GM18526 (cell line): Measurements from ENCODE around the gene ATPAF1.

ENCODE experiments used
- POLR2A ChIP-seq: IDR thresholded peaks from 3 replicates; pipeline ENCODE4 v1.6.1; 2011; ENCODE audit not compliant: insufficient read length; ENCODE audit errors: extremely low read depth

ATPAF1 gene

DNA sequence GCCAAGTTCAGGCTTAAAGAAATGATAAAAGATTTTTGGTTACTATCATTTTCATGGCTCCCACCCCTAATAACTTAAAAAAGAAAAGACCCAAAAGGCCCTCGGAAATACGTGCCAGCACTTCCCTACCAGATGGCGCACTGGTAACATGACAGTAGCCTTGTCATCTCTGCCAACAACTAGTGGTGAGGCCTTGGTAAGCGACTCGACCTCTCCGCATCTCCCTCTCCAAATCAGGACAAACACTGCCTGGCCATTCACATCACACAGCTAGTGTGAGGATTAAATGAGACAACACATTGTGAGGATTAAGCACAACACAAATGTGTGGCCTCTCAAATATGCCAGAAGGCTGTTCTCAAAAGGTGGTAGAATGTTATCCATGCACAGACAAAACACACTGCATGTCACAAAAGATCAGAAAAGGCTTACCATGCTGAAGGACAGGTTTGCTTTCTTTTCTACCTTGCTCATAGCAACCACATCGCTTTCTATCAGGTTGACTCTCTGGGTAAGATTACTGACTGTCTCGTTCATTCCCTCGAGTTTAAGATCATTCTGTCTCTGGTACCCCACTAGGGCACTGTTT lies 19.9 kb upstream of the ATPAF1 start:
- TF ChIP-seq POLR2A: no peak

DNA sequence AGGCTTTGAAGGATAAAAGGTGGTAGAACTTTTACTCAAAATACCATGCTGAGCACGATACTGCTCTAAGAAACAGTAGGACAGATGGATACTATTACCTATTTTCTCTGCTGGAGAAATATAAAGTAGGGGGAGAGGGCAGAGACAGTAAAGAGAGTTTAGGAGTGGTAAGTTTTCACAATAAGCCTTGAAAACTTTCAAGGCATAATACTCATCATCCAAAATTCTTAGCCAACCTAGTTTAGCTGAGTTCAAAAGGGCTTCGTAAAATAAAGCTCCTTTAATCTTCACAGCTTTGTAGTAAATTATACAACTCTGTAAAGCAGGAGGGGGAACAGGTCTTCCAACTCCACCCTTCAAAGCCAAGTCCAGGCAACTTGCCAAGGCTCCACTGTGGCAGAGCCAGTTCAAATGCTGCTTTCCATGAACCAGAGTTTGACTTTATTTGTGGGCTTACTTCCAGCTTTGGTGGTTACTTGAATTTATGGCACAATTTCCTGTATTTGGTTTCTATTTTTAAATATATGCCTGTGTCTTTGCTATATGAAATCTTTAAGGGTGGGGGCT lies 19.0 kb upstream of the ATPAF1 start:
- no peak for TF ChIP-seq POLR2A

DNA sequence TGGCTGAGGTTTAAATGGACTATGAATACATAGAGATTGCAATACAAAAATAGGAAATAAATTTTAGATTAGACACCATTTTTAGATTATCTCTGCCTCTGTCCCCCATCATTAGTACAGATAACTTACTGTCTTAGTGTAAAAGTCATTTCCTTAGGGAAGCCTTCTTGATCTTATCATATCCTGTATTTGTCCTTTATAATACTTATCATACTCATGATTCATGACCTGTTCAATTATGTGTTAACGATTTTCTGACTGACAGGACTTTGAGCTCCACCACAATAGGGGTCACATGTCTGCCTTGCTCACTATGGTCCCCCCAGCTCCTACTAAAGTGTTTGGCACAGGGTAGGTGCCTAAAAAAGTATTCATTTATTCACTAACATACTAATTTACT lies 18.1 kb upstream of the ATPAF1 start:
- TF ChIP-seq POLR2A: no peak

DNA sequence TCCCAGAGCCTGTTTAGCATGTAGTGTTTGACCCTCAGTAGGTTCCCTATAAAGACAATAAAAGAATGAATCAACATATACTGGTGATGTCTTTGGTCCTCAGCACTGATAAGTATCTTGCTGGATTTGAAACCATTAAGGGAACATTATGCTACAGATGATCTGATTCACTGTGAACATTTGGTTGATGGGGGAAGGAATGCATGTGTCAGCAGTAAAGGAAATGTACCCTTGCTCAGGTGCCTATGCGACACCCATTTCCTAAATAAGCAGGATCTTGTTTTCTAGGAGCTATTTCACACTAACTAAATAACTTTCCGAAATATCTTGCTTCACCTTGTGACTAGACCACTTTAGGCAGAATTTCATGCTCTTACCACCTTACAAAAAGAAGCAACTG lies 16.5 kb upstream of the ATPAF1 start:
- TF ChIP-seq POLR2A: no peak

DNA sequence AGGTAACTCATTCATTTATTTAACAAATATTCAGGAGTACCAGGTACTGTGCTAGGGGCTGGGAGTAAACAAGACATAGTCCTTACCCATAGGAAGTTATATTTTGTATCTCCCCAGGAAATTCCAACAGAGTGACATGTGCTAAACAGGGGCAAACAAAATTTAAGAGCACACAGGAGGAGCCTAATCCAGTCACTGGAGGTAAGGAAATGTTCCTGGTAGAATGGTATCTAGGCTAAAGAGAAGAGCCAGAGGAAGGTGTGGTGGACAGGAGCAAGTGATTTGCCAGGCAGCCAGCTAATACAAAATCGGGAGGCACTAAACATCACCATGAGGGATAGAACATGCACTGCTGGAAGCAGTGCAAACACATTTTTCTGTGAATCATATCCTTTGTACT lies 13.9 kb upstream of the ATPAF1 start:
- no peak for TF ChIP-seq POLR2A

DNA sequence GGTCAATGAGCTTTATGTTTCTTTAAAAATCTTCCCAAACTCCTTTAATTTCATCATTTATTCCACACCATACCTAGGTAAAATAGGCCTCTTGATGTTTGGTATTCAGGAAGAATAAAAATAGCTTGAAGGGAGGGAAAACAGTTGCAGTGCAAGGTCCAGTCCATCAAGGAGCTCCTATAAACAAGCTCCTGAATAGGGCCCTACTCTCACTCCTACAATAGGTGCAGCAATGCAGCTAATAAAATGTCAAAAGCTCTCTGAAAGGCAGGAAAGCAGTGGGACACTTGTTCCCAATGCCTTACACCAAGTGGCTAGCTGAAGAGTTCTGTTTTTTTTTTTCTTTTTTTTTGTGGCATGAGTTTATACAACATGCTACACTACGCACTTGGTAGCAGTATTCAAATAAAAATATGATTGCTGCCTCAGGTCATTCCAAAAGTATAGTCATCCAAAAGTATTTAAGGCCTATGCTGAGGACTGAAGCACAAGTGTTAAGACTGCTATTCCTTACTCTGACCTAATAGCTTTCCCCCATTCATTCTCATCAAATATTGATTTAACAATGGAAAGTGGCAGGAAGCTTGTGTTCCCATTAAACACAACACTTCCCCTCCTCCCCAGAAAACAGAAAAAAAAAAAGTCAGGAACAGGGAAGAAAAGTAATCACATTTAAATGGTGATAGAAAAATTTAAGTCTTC lies 13.3 kb upstream of the ATPAF1 start:
- TF ChIP-seq POLR2A: no peak

DNA sequence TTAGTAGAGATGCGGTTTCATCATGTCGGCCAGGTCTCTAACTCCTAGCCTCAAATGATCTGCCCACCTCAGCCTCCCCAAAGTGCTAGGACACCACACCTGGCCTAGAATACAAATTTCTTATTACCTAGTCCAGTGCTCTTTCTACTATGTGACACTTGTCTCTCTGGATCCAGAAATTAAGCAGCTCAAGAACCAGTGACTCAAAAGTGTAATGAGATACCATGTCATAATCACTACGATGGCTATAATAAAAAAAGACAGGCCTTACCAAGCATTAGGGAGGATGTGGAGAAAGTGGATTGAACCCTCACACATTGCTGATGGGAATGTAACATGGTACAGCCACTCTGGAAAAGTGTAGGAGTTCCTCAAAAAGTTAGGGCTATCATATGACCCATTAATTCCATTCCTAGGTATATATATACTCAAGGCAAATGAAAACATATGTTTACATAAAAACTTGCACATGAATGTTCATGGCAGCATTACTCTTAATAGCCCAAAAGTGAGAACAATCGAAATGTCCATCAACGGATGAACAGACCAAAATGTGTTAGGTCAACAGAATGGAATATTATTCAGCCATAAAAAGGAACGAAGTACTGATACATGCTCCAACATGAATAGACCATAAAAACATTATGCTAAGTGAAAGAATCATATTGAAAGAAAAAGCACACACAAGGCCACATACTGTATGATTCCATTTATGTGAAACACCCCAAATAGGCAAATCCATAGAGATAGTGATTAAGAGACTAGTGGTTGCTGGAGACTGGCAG lies 11.8 kb upstream of the ATPAF1 start:
- no peak for TF ChIP-seq POLR2A

DNA sequence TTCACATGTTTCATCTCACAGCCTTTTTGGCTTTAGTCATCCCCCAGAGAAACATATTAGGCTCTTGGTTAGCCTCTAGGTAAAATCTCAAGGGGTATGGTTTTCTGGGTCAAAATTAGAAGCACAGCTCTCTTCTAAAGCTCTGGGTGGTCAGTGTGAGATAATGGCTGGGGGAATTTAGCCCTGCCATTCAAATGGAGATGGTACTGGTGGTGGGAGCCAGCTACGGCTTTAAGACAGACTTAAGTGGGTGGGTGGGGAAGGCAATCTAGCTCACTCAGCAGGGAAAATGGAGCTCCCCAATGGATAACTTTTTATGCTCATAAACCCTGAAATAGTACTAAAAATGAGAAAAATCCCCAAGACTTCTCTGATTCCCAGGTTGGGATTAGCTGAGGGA lies 9.2 kb upstream of the ATPAF1 start:
- TF ChIP-seq POLR2A: no peak

DNA sequence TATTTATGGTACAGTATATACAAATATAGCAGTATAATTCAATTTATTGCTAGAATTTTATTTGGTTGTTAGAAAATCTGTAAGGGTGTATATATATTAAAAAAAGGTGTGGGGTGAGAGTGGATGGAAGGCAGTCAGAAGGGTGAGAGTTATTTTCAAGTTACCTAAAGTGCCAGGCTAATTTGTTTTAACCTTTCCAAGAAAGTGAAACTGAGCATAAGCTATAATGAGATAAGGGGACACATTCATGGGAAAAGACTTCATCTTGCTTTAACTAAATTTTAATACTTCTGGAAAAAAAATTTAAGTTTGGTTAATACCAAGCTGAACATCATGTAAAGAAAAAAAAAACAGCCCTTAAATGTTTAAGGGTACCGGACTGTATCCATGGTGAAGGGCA lies 8.4 kb upstream of the ATPAF1 start:
- TF ChIP-seq POLR2A: no peak

DNA sequence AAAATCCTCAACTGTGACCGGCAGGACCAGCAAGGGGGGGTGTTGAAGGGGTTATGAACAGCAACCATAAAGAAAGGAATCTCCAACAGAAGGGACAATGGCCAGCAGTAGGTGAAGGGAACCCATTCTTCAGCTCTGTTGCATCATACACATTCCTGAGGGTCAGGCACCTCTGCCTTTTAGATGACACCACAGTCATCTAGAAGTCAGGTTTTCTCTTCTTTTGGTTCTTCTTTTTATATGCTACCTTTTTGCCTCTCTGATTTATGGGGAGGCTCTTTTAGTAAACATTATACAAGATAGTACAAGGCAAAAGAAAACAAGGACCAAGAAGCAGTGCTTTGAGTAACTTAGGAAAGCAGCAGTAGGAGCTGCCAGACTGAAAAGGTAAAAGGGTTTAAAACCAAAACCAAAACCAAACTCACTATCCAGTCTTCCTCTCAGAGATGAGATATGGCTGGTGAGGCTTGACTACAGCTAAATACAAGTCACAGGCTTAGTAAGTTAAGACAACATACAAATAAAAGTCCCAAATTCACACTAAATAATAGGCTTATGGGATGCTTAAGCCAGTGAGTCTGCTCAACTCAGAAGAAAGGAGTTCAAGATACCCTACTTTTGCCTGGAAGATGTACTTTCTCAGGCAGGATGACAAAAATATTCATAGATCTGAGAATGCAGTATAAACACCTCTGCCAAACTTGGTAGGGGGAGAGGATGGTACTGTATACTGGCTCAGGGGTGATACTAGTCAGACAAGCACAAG lies 7.6 kb upstream of the ATPAF1 start:
- no peak for TF ChIP-seq POLR2A

DNA sequence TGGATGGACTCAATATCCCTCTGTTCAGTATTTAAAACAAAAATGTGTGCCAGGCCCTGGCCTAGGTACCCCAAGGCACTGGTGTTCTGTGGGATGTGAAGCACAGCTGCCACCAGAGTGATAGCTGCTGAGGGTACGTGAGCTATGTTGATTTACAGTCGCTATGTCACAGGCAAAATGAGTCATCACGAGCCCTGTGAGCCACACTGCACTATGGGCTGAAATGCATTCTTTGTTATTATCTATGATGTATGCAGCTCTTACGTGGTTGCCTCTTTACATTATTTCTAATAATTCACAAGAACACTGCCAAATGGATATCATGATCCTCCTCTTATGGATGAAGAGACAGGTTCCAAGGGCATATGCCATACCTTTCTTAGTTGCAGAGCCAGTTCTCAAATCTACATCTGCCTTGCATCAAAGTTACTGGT lies 5.6 kb upstream of the ATPAF1 start:
- no peak for TF ChIP-seq POLR2A

DNA sequence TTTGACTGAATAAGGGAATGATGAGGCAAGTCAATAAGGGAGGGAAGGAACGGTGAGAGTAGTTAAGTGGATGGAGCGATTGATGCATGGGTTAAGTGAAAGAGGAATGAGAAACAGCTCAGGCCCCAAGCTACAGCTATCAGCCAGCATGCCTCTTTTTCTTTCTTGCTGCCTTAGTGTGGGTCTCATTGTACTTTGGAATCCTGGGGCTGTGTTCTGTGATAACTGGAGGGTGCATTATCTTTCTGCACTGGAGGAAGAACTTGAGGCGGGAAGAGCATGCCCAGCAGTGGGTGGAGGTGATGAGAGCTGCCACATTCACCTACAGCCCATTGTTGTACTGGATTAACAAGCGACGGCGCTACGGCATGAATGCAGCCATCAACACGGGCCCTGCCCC lies 4.5 kb upstream of the ATPAF1 start:
- TF ChIP-seq POLR2A: no peak

DNA sequence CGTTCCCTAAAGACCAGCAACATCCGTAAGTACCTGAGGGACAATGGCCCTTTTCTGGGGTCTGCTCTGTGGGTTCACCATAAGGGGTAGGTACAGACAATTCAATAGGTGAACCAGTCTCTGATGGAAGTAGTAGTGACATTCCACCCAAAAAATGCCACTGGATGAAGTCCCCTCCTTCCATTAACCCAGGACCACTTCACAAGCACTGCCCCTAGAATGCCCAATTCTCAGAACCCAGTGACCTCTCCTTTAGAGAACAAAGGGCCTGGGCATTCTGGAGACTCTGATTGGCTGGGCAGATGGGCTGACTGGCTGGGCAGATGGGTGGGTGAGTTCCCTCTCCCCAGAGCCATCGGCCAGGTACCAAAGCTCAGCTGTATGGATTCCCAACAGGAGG lies 3.4 kb upstream of the ATPAF1 start, which contains the start of gene TEX38:
TEX38 (plus strand) TSS at position 301 of the 400 bp plus-strand sequence; CDS start at position 382, 81 bp downstream.
- no peak for TF ChIP-seq POLR2A

DNA sequence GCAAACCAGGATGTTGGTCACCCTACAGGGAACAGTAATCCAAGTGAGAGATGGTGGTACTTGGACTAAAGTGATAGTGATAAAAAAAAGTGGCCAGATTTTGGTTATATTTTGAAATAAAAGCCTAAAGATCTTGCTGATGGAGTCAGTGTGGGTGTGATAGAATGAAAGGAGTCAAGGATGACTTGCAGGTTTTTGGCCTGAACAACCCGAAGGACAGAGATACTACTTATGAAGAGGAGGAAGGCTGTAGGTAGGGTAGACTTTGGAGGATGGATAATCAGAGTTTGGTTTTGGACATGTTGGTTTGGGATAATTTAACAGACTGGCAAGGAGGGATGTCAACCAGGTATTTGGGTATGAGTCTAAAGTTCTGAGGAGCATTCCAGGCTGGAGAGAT lies 2.0 kb upstream of the ATPAF1 start:
- no peak for TF ChIP-seq POLR2A

DNA sequence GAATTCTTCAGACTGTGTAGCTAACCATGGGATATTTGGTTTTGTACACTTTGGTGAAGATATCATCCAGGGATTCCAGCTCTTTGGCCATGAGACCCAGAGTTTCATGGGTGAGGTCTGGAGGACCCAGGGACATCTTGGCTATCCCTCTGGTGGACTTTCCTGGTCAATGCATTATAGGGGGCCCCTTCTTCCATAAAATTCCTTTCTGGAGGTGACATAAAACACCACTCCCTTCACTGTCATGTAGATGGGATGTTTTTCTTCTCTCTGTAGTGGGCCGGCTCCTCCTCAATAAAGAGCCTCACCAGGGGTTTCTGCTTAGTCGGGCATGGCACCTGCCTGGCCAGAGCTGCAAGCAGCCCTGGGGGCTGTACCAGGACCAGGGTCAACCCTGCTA lies 2.2 kb downstream of the ATPAF1 start:
- TF ChIP-seq POLR2A: no peak
